ENCODE data around the gene EIF1B. TPM values are rescaled to one million over a fixed set of nuclear protein-coding genes. Genes with fewer than 3 reads are reported as not detected.

The EIF1B gene
- total and polyA plus RNA-seq, 10 of the 15 experiments (the other 5 are each of a cell fraction or from before 2014, with no cell fraction given), result 15.4 to 75.6 (median 43.2) TPM

- no peak overlapping the region for H3K27ac ChIP-seq (ENCODE audit: control insufficient read depth, insufficient read depth)
- ChIA-PET POLR2A (no interaction called here), SMC1A (ENCODE audit: uncharacterized antibody, unreplicated experiment) (interaction anchor here (0.6 to 4.4 kb wide), 14 partner anchors 9 to 1562 kb away, joined by 3 to 52 read pairs (median 4); no protein-coding TSS in a partner anchor), RAD21 (ENCODE audit: unreplicated experiment) (interaction anchor here (0.8 to 7.1 kb wide), 3 partner anchors 113 to 1683 kb away, joined by 3 to 65 read pairs (median 3); no protein-coding TSS in a partner anchor), CTCF (interaction anchor here (0.6 to 15.0 kb wide), 18 partner anchors 9 to 612 kb away, joined by 3 to 317 read pairs (median 4); partner anchors contain the start of gene EIF1B)
- no peaks in the 10 kb centered on the region for H3K9me3 ChIP-seq (replicated peaks; ENCODE audit: control insufficient read depth, insufficient read depth, low read length)
- H2AFZ ChIP-seq (ENCODE audit: control insufficient read depth, low read depth, low read length), result no peak overlapping the region
- ATAC-seq (peak; percentile 90), DNase-seq (ENCODE audit: low read depth, low spot score) (no peak), FAIRE-seq (peak; percentile 94)
- BruUV-seq (replicated peaks), result no TSS peak
- whole genome bisulfite sequencing (ENCODE audit: insufficient coverage, insufficient replicate concordance, low lambda C conversion rate, missing lambda C conversion rate), result 21% methylated on average over 6 of the region's 6 CpGs
- H3K4me3 ChIP-seq, result no peak overlapping the region
- H4K20me1 ChIP-seq (ENCODE audit: control insufficient read depth, insufficient read depth), result no peaks in the 10 kb centered on the region
- intact Hi-C loops (cut with micrococcal nuclease; ENCODE audit: unreplicated experiment), result loop anchor here (1.0 to 5.0 kb wide), 2 partner anchors 125 to 610 kb away; no protein-coding TSS in a partner anchor
- in situ Hi-C loops (cut with MboI), result loop anchor here (5.0 to 10.0 kb wide), 2 partner anchors 125 to 612 kb away; no protein-coding TSS in a partner anchor
- TF ChIP-seq DPF2 (IDR thresholded peaks at IDR 0.05) (no peak), PKNOX1 (IDR thresholded peaks at IDR 0.05) (peak; percentile 31; the same call in 1 of the 2 replicates), LARP7 (IDR thresholded peaks at IDR 0.05) (no peak), RB1 (IDR thresholded peaks at IDR 0.05; ENCODE audit: borderline replicate concordance) (peak; percentile 36; the same call in 1 of the 2 replicates), IRF4 (IDR thresholded peaks at IDR 0.05; ENCODE audit: low read depth, low read length) (no peak), CTCF (IDR thresholded peaks at IDR 0.05 in 2 of 3, conservative IDR thresholded peaks at IDR 0.05 in 1 of 3; ENCODE audit: control insufficient read depth in 2 of 3, extremely low read depth in 1 of 3, insufficient read depth in 1 of 3, low read depth in 3 of 3, low read length in 3 of 3) (peak; percentile 73 to 79 (median 77)), SMC3 (IDR thresholded peaks at IDR 0.05; ENCODE audit: borderline replicate concordance, low read length) (peak; percentile 76), RAD21 (IDR thresholded peaks at IDR 0.05; ENCODE audit: insufficient read depth, low read depth, low read length) (peak; percentile 83)
- H3K4me1 ChIP-seq (ENCODE audit: control insufficient read depth, insufficient read depth, low read length), result no peaks in the 10 kb centered on the region
- no peaks in the 10 kb centered on the region for H3K79me2 ChIP-seq (ENCODE audit: control insufficient read depth, insufficient read depth, low read length)
- H3K36me3 ChIP-seq (ENCODE audit: control insufficient read depth in 2 of 2, insufficient read depth in 2 of 2, low read length in 1 of 2), result peaks cover 0 to 13% of the 10 kb centered on the region in 2 experiments; a peak in 2 of 4 replicates
- H3K9ac ChIP-seq (ENCODE audit: control insufficient read depth, insufficient read depth, low read length), result no peak overlapping the region
- no peak overlapping the region for H3K4me2 ChIP-seq (ENCODE audit: control insufficient read depth, insufficient read depth)
- H3K27me3 ChIP-seq (replicated peaks in 1 of 2; ENCODE audit: control insufficient read depth in 2 of 2, insufficient read depth in 2 of 2, low read length in 1 of 2), result no peaks in the 10 kb centered on the region
Measured at GRCh38 chr3:40317061-40317855, 7.8 kb downstream of the EIF1B start.

Data from GM12878 (cell line).